GM19395 (cell line): Measurements from ENCODE around the gene GRIK4.

ENCODE experiments used
- ATAC-seq: cut with Tn5 transposase; IDR thresholded peaks from one replicate; pipeline ENCODE4 v1.9.1; 2021; ENCODE audit warnings: mild to moderate bottlenecking, moderate library complexity; ENCODE audit not compliant: unreplicated experiment

Gene GRIK4

DNA sequence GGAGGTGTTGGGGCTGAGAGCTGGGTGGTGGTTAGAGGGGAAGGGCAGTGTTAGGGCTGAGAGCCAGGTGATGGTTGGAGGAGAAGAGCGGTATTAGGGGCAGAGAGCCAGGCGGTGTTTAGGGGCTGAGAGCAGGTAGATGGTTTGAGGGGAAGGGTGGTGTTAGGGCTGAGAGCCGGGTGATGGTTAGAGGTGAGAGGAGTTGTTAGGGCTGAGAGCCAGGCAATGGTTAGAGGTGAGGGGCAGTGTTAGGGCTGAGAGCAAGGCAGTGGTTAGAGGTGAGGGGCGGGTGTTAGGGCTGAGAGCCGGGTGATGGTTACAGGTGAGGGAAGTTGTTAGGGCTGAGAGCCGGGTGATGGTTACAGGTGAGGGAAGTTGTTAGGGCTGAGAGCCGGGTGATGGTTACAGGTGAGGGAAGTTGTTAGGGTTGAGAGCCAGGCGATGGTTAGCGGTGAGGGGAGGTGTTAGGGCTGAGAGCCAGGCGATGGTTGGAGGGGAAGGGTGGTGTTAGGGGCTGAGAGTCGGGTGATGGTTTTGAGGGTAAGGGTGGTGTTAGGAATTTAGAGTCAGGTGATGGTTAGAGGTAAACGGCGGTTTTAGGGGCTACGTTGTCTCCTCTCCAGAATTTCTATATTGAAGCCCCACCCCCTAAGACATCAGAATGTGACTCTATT, 282.4 kb downstream of the GRIK4 start:
- no peak for ATAC-seq

DNA sequence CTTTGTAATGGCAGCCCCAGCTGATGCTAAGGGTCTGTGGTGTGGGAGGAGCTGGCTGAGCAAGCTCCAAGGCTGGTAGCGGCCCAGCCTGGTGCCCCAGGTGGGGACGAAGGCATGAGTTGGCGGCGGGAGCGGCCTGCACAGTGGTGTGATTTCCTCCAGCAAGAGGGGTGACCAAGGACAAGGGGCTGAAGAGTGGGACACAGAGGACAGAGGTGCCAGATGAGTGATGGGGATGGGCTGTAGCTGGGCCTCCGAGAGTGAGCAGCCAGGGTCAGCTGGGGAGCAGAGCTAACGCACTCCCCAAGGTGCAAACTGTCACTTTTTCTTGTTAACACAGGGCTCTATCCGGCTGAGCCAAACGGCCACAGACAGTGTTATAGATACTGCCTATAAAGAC, 283.2 kb downstream of the GRIK4 start:
- ATAC-seq: no peak

DNA sequence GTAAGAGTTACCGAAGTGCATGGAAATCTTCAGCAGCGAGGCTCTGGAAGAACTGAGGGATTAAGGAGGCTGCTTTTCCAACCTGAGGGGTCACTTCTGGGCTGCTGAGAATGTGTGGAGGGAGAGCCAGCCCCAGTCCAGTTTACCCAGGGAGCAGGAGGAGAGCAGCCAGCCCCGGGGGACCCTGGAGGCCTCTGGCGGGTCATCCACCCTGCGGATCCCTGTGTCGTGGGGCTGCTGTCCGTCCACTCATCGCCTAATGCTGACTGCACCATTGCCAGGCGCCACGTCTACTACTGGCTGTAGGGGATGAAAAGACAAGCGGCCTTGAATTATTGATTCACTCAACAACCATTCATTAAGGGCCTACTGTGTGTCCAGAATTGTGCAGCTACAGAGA, 283.6 kb downstream of the GRIK4 start:
- no peak for ATAC-seq

DNA sequence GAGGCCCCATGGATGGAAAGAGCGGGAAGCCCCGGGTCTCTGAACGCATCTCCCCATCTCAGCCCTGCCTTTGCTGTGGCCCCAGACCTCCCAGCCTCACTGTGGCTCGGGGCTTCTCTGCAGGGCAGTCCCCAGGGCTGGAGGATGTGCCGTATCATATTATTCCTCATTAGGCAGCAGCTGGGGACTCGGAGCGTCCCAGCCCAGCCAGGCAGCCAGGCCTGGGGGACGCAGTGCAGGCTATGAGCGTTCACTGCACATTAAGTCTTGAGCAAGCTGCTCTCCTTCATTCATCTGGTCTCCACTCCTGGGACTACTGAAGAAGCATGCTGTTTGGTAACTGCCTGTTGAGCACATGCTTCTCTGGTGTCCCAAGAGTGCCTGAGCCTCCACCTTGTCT, 285.6 kb downstream of the GRIK4 start:
- no peak for ATAC-seq

GRCh38 chr11:120798854-120799253, 287.3 kb downstream of the GRIK4 start:
- no peak for ATAC-seq

GRCh38 chr11:120800206-120800605, 288.7 kb downstream of the GRIK4 start:
- ATAC-seq: no peak

DNA sequence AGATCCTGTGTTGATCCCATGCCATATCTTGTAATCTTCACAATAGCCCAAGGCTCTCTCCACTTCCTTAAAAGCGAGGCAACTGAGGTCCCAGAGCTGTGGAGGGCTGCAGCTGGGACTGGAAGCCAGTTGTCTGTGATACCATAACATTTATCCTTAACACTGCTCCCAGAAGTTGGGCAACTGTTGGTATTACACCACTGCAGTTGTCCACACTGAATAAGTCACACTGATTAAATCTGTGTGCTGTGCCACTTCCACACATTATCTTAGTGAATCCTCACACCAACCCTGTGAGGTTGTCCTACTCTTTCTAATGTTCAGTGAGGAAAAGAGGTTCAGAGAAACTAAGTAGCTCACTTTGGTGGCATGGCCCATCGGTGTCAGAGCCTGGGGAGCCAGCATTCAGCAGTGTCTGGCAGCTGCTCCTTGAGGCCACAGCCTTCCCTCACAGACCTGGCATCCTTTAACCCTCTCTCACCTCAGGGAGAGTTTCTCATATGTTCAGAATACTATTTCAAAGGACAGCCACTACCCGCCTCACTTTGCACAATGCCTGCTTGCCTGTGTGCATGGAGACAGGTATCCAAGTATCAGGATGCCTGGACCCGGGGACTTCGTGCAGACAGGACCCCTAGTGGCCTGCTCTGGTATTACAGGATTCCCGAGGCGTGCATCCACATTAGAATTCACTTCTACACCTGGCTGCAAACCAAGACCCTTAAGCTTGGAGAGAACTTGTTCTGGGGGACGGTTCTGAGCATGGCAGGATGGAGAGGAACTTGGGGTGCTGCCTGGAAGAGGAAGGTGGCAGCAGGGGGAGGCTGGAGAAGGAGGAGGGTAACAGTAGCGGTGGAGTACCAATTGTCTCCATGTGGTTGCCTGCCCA, 290.5 kb downstream of the GRIK4 start:
- ATAC-seq: no peak

DNA sequence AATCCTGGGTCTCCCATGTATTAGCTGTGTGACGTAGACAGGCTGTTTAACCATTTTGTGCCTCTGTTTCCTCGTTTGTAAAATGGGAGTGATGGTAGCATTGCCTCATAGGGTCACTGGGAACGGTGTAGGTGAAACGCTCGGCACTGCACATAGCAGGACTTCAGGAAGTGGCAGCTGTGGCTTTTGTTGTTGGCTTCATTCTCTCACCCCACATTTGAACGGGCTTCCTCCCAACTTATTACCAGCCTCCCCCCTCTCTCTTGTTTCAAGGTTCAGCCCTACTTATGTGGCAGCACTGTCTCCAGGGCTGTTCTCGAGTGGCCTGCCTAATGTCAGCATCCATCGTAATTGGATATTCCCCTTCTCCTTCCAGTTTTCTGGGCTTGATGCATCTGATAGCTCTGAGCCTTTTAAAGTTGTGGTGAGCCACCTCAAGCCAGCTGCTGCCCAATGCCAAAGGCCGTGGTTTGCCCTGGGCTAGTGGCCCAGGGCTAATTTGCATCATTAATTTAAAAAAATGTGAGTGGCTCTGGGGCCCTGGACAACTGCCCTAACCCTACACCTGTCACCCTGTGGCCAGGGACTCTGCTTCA, 294.5 kb downstream of the GRIK4 start:
- no peak for ATAC-seq

- no peak for ATAC-seq
These were observed 296.0 kb downstream of the GRIK4 start for GRCh38 chr11:120807414-120808150.

GRCh38 chr11:120808616-120809050, 297.1 kb downstream of the GRIK4 start:
- no peak for ATAC-seq

DNA sequence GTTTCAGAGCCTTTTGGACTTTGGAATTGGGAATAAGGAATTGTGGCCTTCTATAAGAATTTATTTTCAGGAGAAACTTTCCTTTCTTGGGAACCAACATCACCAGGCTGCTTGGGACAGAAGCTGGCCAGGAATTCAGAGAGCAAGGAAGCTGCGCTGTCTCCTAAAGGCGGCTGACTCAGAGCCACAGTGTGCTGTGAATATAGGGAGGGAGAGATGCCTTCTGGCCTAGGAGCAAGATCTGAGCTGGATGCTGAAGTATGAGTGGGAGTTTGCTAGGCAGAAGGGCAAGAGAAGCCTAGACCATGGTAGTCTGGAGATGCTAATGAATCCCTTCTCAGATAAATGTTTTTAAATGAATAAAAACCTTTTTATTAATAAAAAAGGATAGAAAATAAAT, 298.7 kb downstream of the GRIK4 start:
- ATAC-seq: no peak

- ATAC-seq: no peak
These were observed 299.7 kb downstream of the GRIK4 start for GRCh38 chr11:120811199-120811598.

- ATAC-seq: no peak
These were observed 300.2 kb downstream of the GRIK4 start for GRCh38 chr11:120811731-120812130.

- ATAC-seq: no peak
These were observed 303.2 kb downstream of the GRIK4 start for GRCh38 chr11:120814531-120815318.

DNA sequence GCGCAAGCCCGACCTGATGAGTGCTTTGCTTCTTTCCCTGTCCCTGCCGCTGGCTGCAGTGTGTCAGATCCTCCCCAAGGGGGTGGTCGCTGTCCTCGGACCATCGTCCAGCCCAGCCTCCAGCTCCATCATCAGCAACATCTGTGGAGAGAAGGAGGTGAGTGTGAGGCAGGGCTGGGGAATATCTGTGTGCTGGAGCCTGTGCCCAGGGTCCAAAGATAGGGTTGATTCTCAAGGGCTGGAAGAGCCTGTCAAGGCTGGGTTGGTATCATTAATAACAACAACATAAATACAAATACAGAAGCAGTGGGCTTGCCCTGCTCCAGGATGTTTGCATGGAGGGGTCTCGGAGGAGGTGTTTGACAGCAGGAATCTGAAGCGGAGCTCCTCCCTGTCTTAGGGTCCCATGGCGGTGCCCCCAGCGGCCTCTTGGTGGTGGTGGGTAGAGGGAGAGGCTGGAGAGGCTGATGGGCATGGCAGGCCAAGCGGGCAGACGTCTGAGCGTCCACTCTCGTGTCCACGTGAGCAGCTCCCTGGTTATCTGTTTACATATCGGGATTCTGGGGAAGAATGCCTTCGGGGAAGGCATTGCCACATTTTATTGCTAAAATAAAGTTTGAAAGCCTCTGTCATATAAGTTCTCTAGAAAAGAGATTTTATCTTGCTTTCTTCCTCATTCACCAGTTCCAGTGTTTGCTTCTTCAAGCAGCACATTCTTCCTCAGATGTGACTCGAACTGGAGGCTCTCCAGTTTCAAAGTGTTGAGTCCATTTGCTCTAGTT, 304.0 kb downstream of the GRIK4 start:
- ATAC-seq: no peak

GRCh38 chr11:120816176-120816575, 304.6 kb downstream of the GRIK4 start:
- no peak for ATAC-seq

GRCh38 chr11:120816711-120817110, 305.2 kb downstream of the GRIK4 start:
- ATAC-seq: no peak

DNA sequence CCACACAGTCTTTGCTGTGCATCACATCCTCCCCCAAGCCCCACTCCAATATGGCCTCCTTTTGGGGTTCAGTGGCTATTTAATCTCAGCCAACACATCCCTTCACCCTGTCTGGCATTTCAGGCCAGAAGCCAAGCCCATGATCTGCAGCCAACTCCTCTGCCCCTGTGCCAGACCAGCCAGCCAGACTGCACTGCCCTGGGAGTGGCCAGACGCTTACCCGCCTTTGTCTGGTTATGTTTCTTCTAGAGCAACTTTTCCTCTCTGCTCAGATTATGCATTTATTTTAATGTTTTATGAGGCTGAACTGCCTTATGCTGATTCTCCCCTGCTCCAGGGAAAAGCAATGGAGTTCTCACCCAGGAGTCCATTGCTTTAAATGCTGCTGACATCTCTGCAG, 305.6 kb downstream of the GRIK4 start:
- no peak for ATAC-seq

DNA sequence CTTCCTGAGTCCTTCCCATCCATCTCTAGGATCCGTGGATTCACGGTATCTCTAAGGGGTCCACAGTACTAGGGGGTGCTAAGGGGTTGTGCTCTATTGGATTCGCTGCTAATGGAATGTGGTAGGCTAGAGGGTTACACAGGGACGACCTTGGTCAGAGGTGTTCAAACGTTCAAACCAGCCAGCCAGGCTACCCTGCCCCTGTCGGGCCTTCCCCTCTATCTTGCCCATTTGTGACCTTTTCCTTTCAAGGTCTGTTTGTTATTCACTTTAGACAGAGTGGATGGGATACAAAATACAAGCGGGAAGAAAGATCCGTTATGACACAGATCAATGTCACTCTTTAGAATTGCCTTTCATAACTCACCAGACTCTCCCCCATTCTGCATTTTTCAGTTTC, 306.5 kb downstream of the GRIK4 start:
- no peak for ATAC-seq

GRCh38 chr11:120819003-120819402, 307.5 kb downstream of the GRIK4 start:
- no peak for ATAC-seq
